GM21447 (cell line): ENCODE results near the gene NEURL3.

Experiments used
- ATAC-seq: cut with Tn5 transposase; IDR thresholded peaks from one replicate; pipeline ENCODE4 v1.9.1; 2021; ENCODE audit not compliant: unreplicated experiment

The NEURL3 gene

GRCh38 chr2:96528006-96528699 lies 23.0 kb upstream of the NEURL3 start:
- no peak for ATAC-seq

GRCh38 chr2:96527286-96528005 lies 22.3 kb upstream of the NEURL3 start:
- no peak for ATAC-seq

DNA sequence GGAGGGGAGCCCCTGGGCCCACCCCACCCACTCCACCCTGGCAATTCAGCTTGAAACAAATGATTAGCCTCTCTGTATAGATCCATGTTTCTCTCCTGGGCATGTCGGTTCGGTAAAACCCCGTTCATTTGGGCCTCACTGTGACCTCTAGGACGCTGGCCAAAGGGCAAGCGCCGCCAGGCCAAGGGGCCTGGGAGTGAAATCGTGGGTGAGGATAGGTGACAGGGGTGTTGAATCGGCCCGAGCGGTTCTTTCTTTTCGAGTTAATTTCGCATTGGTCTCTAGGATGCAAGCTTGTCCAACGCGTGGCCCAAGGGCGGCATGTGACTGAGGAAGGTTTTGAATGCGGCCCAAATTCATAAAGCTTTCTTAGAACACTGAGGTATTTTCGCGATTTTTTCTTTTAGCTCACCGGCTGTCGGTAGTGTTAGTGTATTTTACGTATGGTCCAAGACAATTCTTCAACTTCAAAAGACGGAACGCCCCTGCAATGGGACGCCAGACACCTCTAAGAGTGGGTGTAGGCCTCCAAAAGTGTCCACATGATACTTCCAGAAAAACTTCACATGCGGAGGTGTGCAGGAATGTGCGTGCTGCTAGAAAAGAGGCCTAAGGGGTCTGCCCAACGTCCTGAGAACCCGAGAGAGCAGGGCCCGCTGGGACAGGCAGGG lies 21.6 kb upstream of the NEURL3 start:
- no peak for ATAC-seq

GRCh38 chr2:96526101-96526591 lies 21.0 kb upstream of the NEURL3 start:
- no peak for ATAC-seq

GRCh38 chr2:96525211-96525507 lies 20.0 kb upstream of the NEURL3 start:
- ATAC-seq, result no peak

GRCh38 chr2:96524482-96525210 lies 19.5 kb upstream of the NEURL3 start:
- no peak for ATAC-seq

GRCh38 chr2:96523659-96524481 lies 18.7 kb upstream of the NEURL3 start:
- no peak for ATAC-seq

- no peak for ATAC-seq
These were observed 17.4 kb upstream of the NEURL3 start for GRCh38 chr2:96522304-96523203.

- ATAC-seq, result no peak
These were observed 16.1 kb upstream of the NEURL3 start for GRCh38 chr2:96521219-96521618.

DNA sequence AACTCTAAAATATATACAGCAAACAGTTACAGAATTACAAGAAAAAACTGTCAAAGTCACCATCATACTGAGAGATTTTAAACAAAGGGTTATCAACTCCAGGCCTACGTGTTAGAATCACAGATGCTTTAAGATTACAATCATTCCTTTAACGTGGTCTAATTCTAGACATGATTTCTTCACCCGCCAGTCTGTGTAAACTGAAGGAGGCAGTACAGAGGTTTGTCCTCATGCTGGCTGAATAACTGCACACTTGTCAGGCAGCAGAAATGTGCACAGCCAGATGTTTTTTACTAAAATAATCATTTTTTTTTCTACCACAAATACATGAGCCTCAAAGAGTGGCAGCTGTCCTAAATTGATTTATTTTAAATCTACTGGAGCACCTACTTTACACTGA lies 15.5 kb upstream of the NEURL3 start:
- no peak for ATAC-seq

DNA sequence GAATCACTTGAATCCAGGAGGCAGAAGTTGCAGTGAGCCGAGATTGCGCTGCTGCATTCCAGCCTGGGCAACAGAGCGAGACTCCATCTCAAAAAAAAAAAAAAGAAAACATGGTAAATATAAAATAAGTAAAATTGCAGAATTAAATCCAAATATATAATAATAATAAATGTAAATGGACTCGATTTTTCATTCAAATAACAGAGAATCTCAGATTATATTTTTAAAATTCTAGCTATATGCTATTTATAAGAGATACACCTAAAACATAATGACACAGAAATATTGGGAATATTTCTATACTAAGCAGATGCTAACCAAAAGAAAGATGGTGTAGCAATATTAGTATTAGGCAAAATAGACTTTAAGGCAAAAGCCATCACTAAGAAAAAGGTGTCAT lies 15.1 kb upstream of the NEURL3 start:
- no peak for ATAC-seq

GRCh38 chr2:96517079-96517478 lies 11.9 kb upstream of the NEURL3 start:
- ATAC-seq, result no peak

DNA sequence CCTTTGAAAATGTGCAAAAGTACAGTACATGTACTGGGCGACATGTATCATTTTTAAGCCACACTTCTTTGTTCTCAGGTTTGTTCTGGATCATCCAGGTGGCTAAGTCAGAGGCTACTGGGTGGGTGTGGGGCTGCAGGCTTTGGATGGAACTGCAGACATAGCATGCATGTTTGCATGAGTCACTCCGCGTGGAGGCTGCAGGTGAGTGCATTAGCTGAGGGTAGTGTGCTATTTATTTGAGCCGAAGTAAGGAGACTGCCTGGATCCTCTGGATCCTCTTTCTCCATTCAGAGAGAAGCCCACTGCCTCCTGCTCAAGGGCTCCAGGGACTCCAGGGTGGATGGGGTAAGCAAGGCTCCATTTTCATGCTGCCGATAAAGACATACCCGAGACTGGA lies 9.4 kb upstream of the NEURL3 start:
- no peak for ATAC-seq

GRCh38 chr2:96512341-96512740 lies 7.2 kb upstream of the NEURL3 start:
- no peak for ATAC-seq

- ATAC-seq, result no peak
These were observed 6.7 kb upstream of the NEURL3 start for GRCh38 chr2:96511851-96512250.

- ATAC-seq, result no peak
These were observed 5.9 kb upstream of the NEURL3 start for GRCh38 chr2:96510931-96511595.

- ATAC-seq, result no peak
These were observed 4.7 kb upstream of the NEURL3 start for GRCh38 chr2:96509847-96510230.

DNA sequence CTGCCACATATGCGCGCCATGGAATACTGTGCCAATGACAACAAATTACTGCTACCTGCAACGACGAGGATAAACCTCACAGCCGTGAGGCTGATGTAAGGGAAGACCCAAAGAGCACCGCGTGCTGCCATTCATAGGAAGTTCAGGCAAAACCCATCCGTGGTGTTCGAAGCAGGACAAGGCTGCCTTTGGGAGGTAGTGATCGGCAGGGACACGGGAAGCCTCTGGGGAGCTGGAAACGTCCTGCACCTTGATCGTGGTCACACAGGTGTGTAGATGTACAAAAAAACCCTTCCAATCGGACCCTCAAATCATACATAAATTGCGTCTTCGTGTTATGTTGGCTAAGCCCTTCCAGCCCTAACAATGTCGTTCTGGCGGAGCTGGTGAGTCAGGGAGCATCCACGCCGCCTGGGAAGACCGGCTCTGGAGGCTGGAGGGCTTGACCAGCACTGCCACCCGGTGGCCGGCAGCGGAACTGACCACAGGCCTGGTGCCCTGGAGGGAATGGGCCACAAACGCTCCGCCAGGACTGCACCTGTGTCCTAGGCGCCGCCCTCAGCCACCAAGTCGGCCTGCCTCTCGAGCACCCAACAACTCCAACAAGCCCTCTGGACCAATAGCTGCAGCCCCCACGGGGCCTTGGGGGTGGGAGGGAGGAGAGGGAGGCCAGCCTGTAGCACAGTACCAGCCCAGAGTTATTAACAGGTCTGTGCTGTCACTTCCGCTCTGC lies 4.1 kb upstream of the NEURL3 start:
- peak; percentile 65 for ATAC-seq
